SK-N-SH treated with all-trans-retinoic acid at 6 μM for 48 hours (cell line): ENCODE results near the gene ITK.

Experiments used
- ARNTL ChIP-seq: fragments of 450-650 bp; formaldehyde crosslinking; IDR thresholded peaks from 2 replicates; pipeline ENCODE4 v1.5.0; 2020; ENCODE audit warnings: low read depth, mild to moderate bottlenecking, moderate library complexity, borderline replicate concordance
- CSDC2 ChIP-seq: fragments of 250-450 bp; sonication (Bioruptor Pico); IDR thresholded peaks from 2 replicates; pipeline ENCODE4 v1.5.0; 2020; ENCODE audit warnings: mild to moderate bottlenecking, moderate library complexity
- ESRRG ChIP-seq: fragments of 250-450 bp; sonication (Bioruptor Pico); IDR thresholded peaks from 2 replicates; pipeline ENCODE4 v1.6.1; 2021; ENCODE audit warnings: mild to moderate bottlenecking
- GLIS3 ChIP-seq: fragments of 250-450 bp; sonication (Bioruptor Pico); IDR thresholded peaks from 2 replicates; pipeline ENCODE4 v1.5.0; 2020; ENCODE audit warnings: mild to moderate bottlenecking, moderate library complexity
- RARB ChIP-seq: fragments of 250-450 bp; sonication (Bioruptor Pico); IDR thresholded peaks from 2 replicates; pipeline ENCODE4 v1.8.0; 2021; ENCODE audit warnings: mild to moderate bottlenecking, moderate library complexity
- SNAI2 ChIP-seq: fragments of 250-450 bp; sonication (Bioruptor Pico); IDR thresholded peaks from 2 replicates; pipeline ENCODE4 v1.5.0; 2020; ENCODE audit warnings: mild to moderate bottlenecking, moderate library complexity
- TCF4 ChIP-seq: fragments of 250-450 bp; sonication (Bioruptor Pico); IDR thresholded peaks from 2 replicates; pipeline ENCODE4 v1.8.0; 2021; ENCODE audit warnings: mild to moderate bottlenecking, moderate library complexity, borderline replicate concordance
- TOX ChIP-seq: fragments of 250-450 bp; sonication (Bioruptor Pico); IDR thresholded peaks from 2 replicates; pipeline ENCODE4 v1.8.0; 2021; ENCODE audit warnings: mild to moderate bottlenecking, moderate library complexity, borderline replicate concordance
- ZC3H10 ChIP-seq: fragments of 250-450 bp; sonication (Bioruptor Pico); IDR thresholded peaks from 2 replicates; pipeline ENCODE4 v1.5.1; 2021; ENCODE audit warnings: mild to moderate bottlenecking, moderate library complexity
- TF ChIP-seq, protein P1 (sequence below): fragments of 250-450 bp; sonication (Bioruptor Pico); IDR thresholded peaks from 2 replicates; pipeline ENCODE4 v1.8.0; 2020; ENCODE audit warnings: mild to moderate bottlenecking, moderate library complexity, borderline replicate concordance
- TF ChIP-seq, protein P2 (sequence below): fragments of 250-450 bp; sonication (Bioruptor Pico); IDR thresholded peaks from 2 replicates; pipeline ENCODE4 v1.5.0; 2020; ENCODE audit warnings: mild to moderate bottlenecking, moderate library complexity
- TF ChIP-seq, protein P3 (sequence below): fragments of 250-450 bp; sonication (Bioruptor Pico); IDR thresholded peaks from 2 replicates; pipeline ENCODE4 v1.8.0; 2021; ENCODE audit warnings: low read depth, mild to moderate bottlenecking, moderate library complexity, borderline replicate concordance

DNA sequence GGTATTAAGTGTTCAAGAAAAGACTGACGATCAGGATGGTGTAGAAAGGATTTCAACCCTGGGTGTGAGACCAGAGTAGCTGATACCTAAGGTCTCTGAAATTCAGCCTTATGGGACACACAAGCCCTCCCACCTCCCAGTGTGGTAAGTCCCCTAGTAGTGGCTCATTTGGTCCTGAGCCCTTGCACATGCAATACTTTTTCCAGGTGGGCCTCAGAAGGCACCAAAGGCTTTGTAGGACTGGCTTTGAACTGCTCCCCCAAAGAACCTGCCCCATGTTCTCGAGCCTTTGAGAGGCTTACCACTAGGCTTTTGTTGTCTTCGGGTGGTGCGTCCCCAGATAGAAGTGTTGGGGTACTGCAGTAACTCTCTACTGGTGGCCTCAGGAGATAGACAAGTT lies 15.4 kb upstream of the ITK start:
- TF ChIP-seq, protein P1, sequence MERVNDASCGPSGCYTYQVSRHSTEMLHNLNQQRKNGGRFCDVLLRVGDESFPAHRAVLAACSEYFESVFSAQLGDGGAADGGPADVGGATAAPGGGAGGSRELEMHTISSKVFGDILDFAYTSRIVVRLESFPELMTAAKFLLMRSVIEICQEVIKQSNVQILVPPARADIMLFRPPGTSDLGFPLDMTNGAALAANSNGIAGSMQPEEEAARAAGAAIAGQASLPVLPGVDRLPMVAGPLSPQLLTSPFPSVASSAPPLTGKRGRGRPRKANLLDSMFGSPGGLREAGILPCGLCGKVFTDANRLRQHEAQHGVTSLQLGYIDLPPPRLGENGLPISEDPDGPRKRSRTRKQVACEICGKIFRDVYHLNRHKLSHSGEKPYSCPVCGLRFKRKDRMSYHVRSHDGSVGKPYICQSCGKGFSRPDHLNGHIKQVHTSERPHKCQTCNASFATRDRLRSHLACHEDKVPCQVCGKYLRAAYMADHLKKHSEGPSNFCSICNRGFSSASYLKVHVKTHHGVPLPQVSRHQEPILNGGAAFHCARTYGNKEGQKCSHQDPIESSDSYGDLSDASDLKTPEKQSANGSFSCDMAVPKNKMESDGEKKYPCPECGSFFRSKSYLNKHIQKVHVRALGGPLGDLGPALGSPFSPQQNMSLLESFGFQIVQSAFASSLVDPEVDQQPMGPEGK (CRISPR knock-in tag) = no peak
- TF ChIP-seq TOX (no peak), ESRRG (CRISPR knock-in tag) (no peak), RARB (CRISPR knock-in tag) (no peak), GLIS3 (CRISPR knock-in tag) (no peak), TCF4 (CRISPR knock-in tag) (no peak), SNAI2 (no peak), ARNTL (no peak), ZC3H10 (CRISPR knock-in tag) (no peak), CSDC2 (CRISPR knock-in tag) (no peak)
- TF ChIP-seq, protein P2, sequence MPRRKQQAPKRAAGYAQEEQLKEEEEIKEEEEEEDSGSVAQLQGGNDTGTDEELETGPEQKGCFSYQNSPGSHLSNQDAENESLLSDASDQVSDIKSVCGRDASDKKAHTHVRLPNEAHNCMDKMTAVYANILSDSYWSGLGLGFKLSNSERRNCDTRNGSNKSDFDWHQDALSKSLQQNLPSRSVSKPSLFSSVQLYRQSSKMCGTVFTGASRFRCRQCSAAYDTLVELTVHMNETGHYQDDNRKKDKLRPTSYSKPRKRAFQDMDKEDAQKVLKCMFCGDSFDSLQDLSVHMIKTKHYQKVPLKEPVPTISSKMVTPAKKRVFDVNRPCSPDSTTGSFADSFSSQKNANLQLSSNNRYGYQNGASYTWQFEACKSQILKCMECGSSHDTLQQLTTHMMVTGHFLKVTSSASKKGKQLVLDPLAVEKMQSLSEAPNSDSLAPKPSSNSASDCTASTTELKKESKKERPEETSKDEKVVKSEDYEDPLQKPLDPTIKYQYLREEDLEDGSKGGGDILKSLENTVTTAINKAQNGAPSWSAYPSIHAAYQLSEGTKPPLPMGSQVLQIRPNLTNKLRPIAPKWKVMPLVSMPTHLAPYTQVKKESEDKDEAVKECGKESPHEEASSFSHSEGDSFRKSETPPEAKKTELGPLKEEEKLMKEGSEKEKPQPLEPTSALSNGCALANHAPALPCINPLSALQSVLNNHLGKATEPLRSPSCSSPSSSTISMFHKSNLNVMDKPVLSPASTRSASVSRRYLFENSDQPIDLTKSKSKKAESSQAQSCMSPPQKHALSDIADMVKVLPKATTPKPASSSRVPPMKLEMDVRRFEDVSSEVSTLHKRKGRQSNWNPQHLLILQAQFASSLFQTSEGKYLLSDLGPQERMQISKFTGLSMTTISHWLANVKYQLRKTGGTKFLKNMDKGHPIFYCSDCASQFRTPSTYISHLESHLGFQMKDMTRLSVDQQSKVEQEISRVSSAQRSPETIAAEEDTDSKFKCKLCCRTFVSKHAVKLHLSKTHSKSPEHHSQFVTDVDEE (CRISPR knock-in tag) = no peak
- TF ChIP-seq, protein P3, sequence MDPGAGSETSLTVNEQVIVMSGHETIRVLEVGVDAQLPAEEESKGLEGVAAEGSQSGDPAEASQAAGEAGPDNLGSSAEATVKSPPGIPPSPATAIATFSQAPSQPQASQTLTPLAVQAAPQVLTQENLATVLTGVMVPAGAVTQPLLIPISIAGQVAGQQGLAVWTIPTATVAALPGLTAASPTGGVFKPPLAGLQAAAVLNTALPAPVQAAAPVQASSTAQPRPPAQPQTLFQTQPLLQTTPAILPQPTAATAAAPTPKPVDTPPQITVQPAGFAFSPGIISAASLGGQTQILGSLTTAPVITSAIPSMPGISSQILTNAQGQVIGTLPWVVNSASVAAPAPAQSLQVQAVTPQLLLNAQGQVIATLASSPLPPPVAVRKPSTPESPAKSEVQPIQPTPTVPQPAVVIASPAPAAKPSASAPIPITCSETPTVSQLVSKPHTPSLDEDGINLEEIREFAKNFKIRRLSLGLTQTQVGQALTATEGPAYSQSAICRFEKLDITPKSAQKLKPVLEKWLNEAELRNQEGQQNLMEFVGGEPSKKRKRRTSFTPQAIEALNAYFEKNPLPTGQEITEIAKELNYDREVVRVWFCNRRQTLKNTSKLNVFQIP (CRISPR knock-in tag) = no peak
